Measurements from ENCODE around the gene CD248. TPM values are rescaled to one million over a fixed set of nuclear protein-coding genes. Genes with fewer than 3 reads are reported as not detected.
A peak's percentile ranks its signal among the peaks of the same experiment; 100 is the strongest.
"Not testable (repeated sequence)": the region's sequence is repeated elsewhere in the genome, so short reads cannot be mapped to it uniquely, and the experiment has no call there.

The CD248 gene
- total RNA-seq, 2 donors from 2014 or later = 22.9 to 32.4 TPM

- DNase-seq (ENCODE audit: low spot score) = no peak
- Histone ChIP-seq H3K27me3 (replicated peaks; ENCODE audit: insufficient read depth) (no peaks in the 10 kb centered on the region), H3K4me3 (peak within 1 kb of the TSS; percentile 64), H3K4me1 (ENCODE audit: control insufficient read depth in 1 of 2, low read depth in 2 of 2) (peaks cover 7 to 15% of the 10 kb centered on the region in 2 donors), H3K27ac (no peak within 1 kb of the TSS), H3K36me3 (peaks cover 35% of the 10 kb centered on the region), H3K9me3 (no peaks in the 10 kb centered on the region)
- TF ChIP-seq CTCF (IDR thresholded peaks at IDR 0.05) = no peak
- ATAC-seq (ENCODE audit: insufficient number of reproducible peaks, low FRiP score, low read depth) = no peak
Measured at GRCh38 chr11:66277471-66278362, 39.1 kb downstream of the CD248 start, which contains the start of gene CNIH2. Gene CNIH2 (plus strand): TSS chr11:66278175. CDS start chr11:66278457, 282 bp downstream.

- not testable (repeated sequence) for DNase-seq (ENCODE audit: low spot score); H3K9me3 ChIP-seq; ATAC-seq (ENCODE audit: insufficient number of reproducible peaks, low FRiP score, low read depth); H3K27ac ChIP-seq; H3K4me3 ChIP-seq; H3K27me3 ChIP-seq (replicated peaks; ENCODE audit: insufficient read depth); H3K4me1 ChIP-seq (ENCODE audit: control insufficient read depth in 1 of 2, low read depth in 2 of 2)
- H3K36me3 ChIP-seq = peaks cover 42% of the 10 kb centered on the region
Measured at GRCh38 chr11:66277064-66277463, 39.8 kb downstream of the CD248 start.

- ATAC-seq (ENCODE audit: insufficient number of reproducible peaks, low FRiP score, low read depth) = not testable (repeated sequence)
Measured at GRCh38 chr11:66276619-66277018, 40.2 kb downstream of the CD248 start.

GRCh38 chr11:66275984-66276612 is 40.7 kb downstream of the CD248 start:
- ATAC-seq (ENCODE audit: insufficient number of reproducible peaks, low FRiP score, low read depth) (no peak), DNase-seq (ENCODE audit: low spot score) (no peak)
- peaks cover 48% of the 10 kb centered on the region for H3K36me3 ChIP-seq
- TF ChIP-seq CTCF (IDR thresholded peaks at IDR 0.05) = no peak
- H3K27ac ChIP-seq = no peak overlapping the region
- no peaks in the 10 kb centered on the region for H3K9me3 ChIP-seq
- no peak overlapping the region for H3K4me3 ChIP-seq
- peaks cover 3 to 6% of the 10 kb centered on the region in 2 donors for H3K4me1 ChIP-seq (ENCODE audit: control insufficient read depth in 1 of 2, low read depth in 2 of 2)
- H3K27me3 ChIP-seq (replicated peaks; ENCODE audit: insufficient read depth) = no peaks in the 10 kb centered on the region

More at GRCh38 chr11:66276619-66277018, 40.2 kb downstream of the CD248 start:
- not testable (repeated sequence) for H3K4me3 ChIP-seq; H3K9me3 ChIP-seq; H3K27me3 ChIP-seq (replicated peaks; ENCODE audit: insufficient read depth); H3K4me1 ChIP-seq (ENCODE audit: control insufficient read depth in 1 of 2, low read depth in 2 of 2); H3K27ac ChIP-seq; DNase-seq (ENCODE audit: low spot score)
- H3K36me3 ChIP-seq = peaks cover 46% of the 10 kb centered on the region

- H3K27me3 ChIP-seq (replicated peaks; ENCODE audit: insufficient read depth) = no peaks in the 10 kb centered on the region
- H3K27ac ChIP-seq = no peak overlapping the region
- DNase-seq (ENCODE audit: low spot score) (no peak), ATAC-seq (ENCODE audit: insufficient number of reproducible peaks, low FRiP score, low read depth) (no peak)
- no peak for TF ChIP-seq CTCF (IDR thresholded peaks at IDR 0.05)
- H3K9me3 ChIP-seq = no peaks in the 10 kb centered on the region
- H3K36me3 ChIP-seq = peaks cover 51% of the 10 kb centered on the region
- H3K4me3 ChIP-seq = no peak overlapping the region
- H3K4me1 ChIP-seq (ENCODE audit: control insufficient read depth in 1 of 2, low read depth in 2 of 2) = peaks cover 3 to 12% of the 10 kb centered on the region in 2 donors
Measured at GRCh38 chr11:66275396-66275795, 41.4 kb downstream of the CD248 start.

GRCh38 chr11:66274219-66274618 is 42.6 kb downstream of the CD248 start:
- TF ChIP-seq CTCF (IDR thresholded peaks at IDR 0.05) = no peak
- DNase-seq (ENCODE audit: low spot score) = no peak
- Histone ChIP-seq H3K36me3 (peaks cover 51% of the 10 kb centered on the region), H3K4me3 (no peak overlapping the region), H3K27me3 (replicated peaks; ENCODE audit: insufficient read depth) (no peaks in the 10 kb centered on the region), H3K4me1 (ENCODE audit: control insufficient read depth in 1 of 2, low read depth in 2 of 2) (peaks cover 14 to 24% of the 10 kb centered on the region in 2 donors), H3K27ac (no peak overlapping the region), H3K9me3 (no peaks in the 10 kb centered on the region)
- ATAC-seq (ENCODE audit: insufficient number of reproducible peaks, low FRiP score, low read depth) = no peak
